SK-N-SH treated with all-trans-retinoic acid at 6 μM for 48 hours (cell line): ENCODE results near the gene PSEN1.

ENCODE experiments used
- ATAC-seq: fragments of 200-7000 bp; cut with Tn5 transposase; 3 replicates; pipeline ENCODE4 v1.9.1; 2020; ENCODE audit warnings: mild to moderate bottlenecking, moderate library complexity
- ARNTL ChIP-seq: fragments of 450-650 bp; formaldehyde crosslinking; IDR thresholded peaks from 2 replicates; pipeline ENCODE4 v1.5.0; 2020; ENCODE audit warnings: low read depth, mild to moderate bottlenecking, moderate library complexity, borderline replicate concordance
- BACH2 ChIP-seq: fragments of 250-450 bp; sonication (Bioruptor Pico); IDR thresholded peaks from 2 replicates; pipeline ENCODE4 v1.9.0; 2021; ENCODE audit warnings: mild to moderate bottlenecking, borderline replicate concordance
- CREB5 ChIP-seq: fragments of 250-450 bp; sonication (Bioruptor Pico); IDR thresholded peaks from 2 replicates; pipeline ENCODE4 v1.5.1; 2020; ENCODE audit warnings: low read depth, mild to moderate bottlenecking, moderate library complexity
- CSDC2 ChIP-seq: fragments of 250-450 bp; sonication (Bioruptor Pico); IDR thresholded peaks from 2 replicates; pipeline ENCODE4 v1.5.0; 2020; ENCODE audit warnings: mild to moderate bottlenecking, moderate library complexity
- ESRRG ChIP-seq: fragments of 250-450 bp; sonication (Bioruptor Pico); IDR thresholded peaks from 2 replicates; pipeline ENCODE4 v1.6.1; 2021; ENCODE audit warnings: mild to moderate bottlenecking
- GLIS3 ChIP-seq: fragments of 250-450 bp; sonication (Bioruptor Pico); IDR thresholded peaks from 2 replicates; pipeline ENCODE4 v1.5.0; 2020; ENCODE audit warnings: mild to moderate bottlenecking, moderate library complexity
- ISL1 ChIP-seq: fragments of 250-450 bp; sonication (Bioruptor Pico); IDR thresholded peaks from 2 replicates; pipeline ENCODE4 v2.1.2; 2022; ENCODE audit warnings: mild to moderate bottlenecking, moderate library complexity
- OSR1 ChIP-seq: fragments of 250-450 bp; sonication (Bioruptor Pico); IDR thresholded peaks from 2 replicates; pipeline ENCODE4 v1.8.0; 2022; ENCODE audit warnings: moderate library complexity, mild to moderate bottlenecking, inconsistent platforms
- PPARA ChIP-seq: fragments of 250-450 bp; sonication (Bioruptor Pico); IDR thresholded peaks from 2 replicates; pipeline ENCODE4 v1.5.0; 2020; ENCODE audit warnings: mild to moderate bottlenecking, borderline replicate concordance
- RARB ChIP-seq: fragments of 250-450 bp; sonication (Bioruptor Pico); IDR thresholded peaks from 2 replicates; pipeline ENCODE4 v1.8.0; 2021; ENCODE audit warnings: mild to moderate bottlenecking, moderate library complexity
- SNAI2 ChIP-seq: fragments of 250-450 bp; sonication (Bioruptor Pico); IDR thresholded peaks from 2 replicates; pipeline ENCODE4 v1.5.0; 2020; ENCODE audit warnings: mild to moderate bottlenecking, moderate library complexity
- TCF4 ChIP-seq: fragments of 250-450 bp; sonication (Bioruptor Pico); IDR thresholded peaks from 2 replicates; pipeline ENCODE4 v1.8.0; 2021; ENCODE audit warnings: mild to moderate bottlenecking, moderate library complexity, borderline replicate concordance
- TOX ChIP-seq: fragments of 250-450 bp; sonication (Bioruptor Pico); IDR thresholded peaks from 2 replicates; pipeline ENCODE4 v1.8.0; 2021; ENCODE audit warnings: mild to moderate bottlenecking, moderate library complexity, borderline replicate concordance
- ZC3H10 ChIP-seq: fragments of 250-450 bp; sonication (Bioruptor Pico); IDR thresholded peaks from 2 replicates; pipeline ENCODE4 v1.5.1; 2021; ENCODE audit warnings: mild to moderate bottlenecking, moderate library complexity
- ZFP3 ChIP-seq: fragments of 250-450 bp; sonication (Bioruptor Pico); IDR thresholded peaks from 2 replicates; pipeline ENCODE4 v1.5.0; 2020; ENCODE audit warnings: mild to moderate bottlenecking, moderate library complexity
- ZFP30 ChIP-seq: fragments of 450-650 bp; formaldehyde crosslinking; IDR thresholded peaks from 2 replicates; pipeline ENCODE4 v1.5.0; 2022; ENCODE audit warnings: mild to moderate bottlenecking, moderate library complexity
- ZNF565 ChIP-seq: fragments of 450-650 bp; formaldehyde crosslinking; conservative IDR thresholded peaks from 2 replicates; pipeline ENCODE4 v1.5.0; 2020; ENCODE audit warnings: low read depth, mild to moderate bottlenecking, moderate library complexity
- ZNF70 ChIP-seq: fragments of 450-650 bp; formaldehyde crosslinking; IDR thresholded peaks from 2 replicates; pipeline ENCODE4 v1.5.0; 2020; ENCODE audit warnings: mild to moderate bottlenecking, moderate library complexity
- ZNF8 ChIP-seq: fragments of 450-650 bp; formaldehyde crosslinking; IDR thresholded peaks from 2 replicates; pipeline ENCODE4 v1.5.0; 2020; ENCODE audit warnings: mild to moderate bottlenecking, moderate library complexity
- TF ChIP-seq, protein P1 (sequence below): fragments of 250-450 bp; sonication (Bioruptor Pico); IDR thresholded peaks from 2 replicates; pipeline ENCODE4 v1.5.1; 2021; ENCODE audit warnings: mild to moderate bottlenecking, moderate library complexity
- TF ChIP-seq, protein P2 (sequence below): fragments of 250-450 bp; sonication (Bioruptor Pico); IDR thresholded peaks from 2 replicates; pipeline ENCODE4 v1.8.0; 2020; ENCODE audit warnings: mild to moderate bottlenecking, moderate library complexity, borderline replicate concordance
- TF ChIP-seq, protein P3 (sequence below): fragments of 250-450 bp; sonication (Bioruptor Pico); IDR thresholded peaks from 2 replicates; pipeline ENCODE4 v1.8.0; 2021; ENCODE audit warnings: low read depth, mild to moderate bottlenecking, moderate library complexity, borderline replicate concordance
- TF ChIP-seq, protein P4 (sequence below): fragments of 250-450 bp; sonication (Bioruptor Pico); IDR thresholded peaks from 2 replicates; pipeline ENCODE4 v1.5.0; 2020; ENCODE audit warnings: mild to moderate bottlenecking, moderate library complexity

The PSEN1 gene

GRCh38 chr14:73143617-73144016 is 7.3 kb downstream of the PSEN1 start (continued):
- TF ChIP-seq, protein P1, sequence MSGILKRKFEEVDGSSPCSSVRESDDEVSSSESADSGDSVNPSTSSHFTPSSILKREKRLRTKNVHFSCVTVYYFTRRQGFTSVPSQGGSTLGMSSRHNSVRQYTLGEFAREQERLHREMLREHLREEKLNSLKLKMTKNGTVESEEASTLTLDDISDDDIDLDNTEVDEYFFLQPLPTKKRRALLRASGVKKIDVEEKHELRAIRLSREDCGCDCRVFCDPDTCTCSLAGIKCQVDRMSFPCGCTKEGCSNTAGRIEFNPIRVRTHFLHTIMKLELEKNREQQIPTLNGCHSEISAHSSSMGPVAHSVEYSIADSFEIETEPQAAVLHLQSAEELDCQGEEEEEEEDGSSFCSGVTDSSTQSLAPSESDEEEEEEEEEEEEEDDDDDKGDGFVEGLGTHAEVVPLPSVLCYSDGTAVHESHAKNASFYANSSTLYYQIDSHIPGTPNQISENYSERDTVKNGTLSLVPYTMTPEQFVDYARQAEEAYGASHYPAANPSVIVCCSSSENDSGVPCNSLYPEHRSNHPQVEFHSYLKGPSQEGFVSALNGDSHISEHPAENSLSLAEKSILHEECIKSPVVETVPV = no peak
- no peak for TF ChIP-seq SNAI2

- TF ChIP-seq TOX = no peak
- TF ChIP-seq ZFP30 = no peak
- no peak for TF ChIP-seq CSDC2 (CRISPR knock-in tag)
- no peak for TF ChIP-seq ARNTL (CRISPR knock-in tag)
- TF ChIP-seq, protein P1 = no peak
- no peak for TF ChIP-seq OSR1 (CRISPR knock-in tag)
- no peak for TF ChIP-seq TCF4 (CRISPR knock-in tag)
- no peak for TF ChIP-seq GLIS3 (CRISPR knock-in tag)
- no peak for TF ChIP-seq PPARA (CRISPR knock-in tag)
- TF ChIP-seq BACH2 (CRISPR knock-in tag) = no peak
- TF ChIP-seq ZFP3 (CRISPR knock-in tag) = no peak
- TF ChIP-seq, protein P2, sequence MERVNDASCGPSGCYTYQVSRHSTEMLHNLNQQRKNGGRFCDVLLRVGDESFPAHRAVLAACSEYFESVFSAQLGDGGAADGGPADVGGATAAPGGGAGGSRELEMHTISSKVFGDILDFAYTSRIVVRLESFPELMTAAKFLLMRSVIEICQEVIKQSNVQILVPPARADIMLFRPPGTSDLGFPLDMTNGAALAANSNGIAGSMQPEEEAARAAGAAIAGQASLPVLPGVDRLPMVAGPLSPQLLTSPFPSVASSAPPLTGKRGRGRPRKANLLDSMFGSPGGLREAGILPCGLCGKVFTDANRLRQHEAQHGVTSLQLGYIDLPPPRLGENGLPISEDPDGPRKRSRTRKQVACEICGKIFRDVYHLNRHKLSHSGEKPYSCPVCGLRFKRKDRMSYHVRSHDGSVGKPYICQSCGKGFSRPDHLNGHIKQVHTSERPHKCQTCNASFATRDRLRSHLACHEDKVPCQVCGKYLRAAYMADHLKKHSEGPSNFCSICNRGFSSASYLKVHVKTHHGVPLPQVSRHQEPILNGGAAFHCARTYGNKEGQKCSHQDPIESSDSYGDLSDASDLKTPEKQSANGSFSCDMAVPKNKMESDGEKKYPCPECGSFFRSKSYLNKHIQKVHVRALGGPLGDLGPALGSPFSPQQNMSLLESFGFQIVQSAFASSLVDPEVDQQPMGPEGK = no peak
- no peak for TF ChIP-seq CREB5
- no peak for TF ChIP-seq ZNF8
- no peak for TF ChIP-seq ZC3H10 (CRISPR knock-in tag)
- no peak for TF ChIP-seq ESRRG
- no peak for TF ChIP-seq ZNF565 (CRISPR knock-in tag)
- TF ChIP-seq RARB (CRISPR knock-in tag) = no peak
- TF ChIP-seq, protein P3, sequence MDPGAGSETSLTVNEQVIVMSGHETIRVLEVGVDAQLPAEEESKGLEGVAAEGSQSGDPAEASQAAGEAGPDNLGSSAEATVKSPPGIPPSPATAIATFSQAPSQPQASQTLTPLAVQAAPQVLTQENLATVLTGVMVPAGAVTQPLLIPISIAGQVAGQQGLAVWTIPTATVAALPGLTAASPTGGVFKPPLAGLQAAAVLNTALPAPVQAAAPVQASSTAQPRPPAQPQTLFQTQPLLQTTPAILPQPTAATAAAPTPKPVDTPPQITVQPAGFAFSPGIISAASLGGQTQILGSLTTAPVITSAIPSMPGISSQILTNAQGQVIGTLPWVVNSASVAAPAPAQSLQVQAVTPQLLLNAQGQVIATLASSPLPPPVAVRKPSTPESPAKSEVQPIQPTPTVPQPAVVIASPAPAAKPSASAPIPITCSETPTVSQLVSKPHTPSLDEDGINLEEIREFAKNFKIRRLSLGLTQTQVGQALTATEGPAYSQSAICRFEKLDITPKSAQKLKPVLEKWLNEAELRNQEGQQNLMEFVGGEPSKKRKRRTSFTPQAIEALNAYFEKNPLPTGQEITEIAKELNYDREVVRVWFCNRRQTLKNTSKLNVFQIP = no peak
- ATAC-seq = no peak
These were observed 9.1 kb downstream of the PSEN1 start for GRCh38 chr14:73145371-73145770.

DNA sequence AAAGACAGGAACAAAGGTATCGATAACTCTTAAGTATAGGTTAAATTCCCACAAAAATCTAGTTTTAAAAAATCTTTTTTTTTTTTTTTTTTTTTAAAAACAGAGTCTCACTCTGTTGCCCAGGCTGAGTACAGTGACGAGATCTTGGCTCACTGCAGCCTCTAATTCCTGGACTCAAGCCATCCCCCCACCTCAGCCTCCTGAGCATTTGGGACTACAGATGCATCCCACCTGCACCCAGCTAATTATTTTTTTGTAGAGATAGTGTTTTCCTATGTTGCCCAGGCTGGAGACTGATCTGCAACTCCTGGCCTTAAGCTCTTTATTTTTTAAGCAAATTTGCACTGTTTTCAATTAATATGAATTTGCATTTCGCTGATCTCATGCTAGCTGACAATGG is 9.8 kb downstream of the PSEN1 start:
- ATAC-seq = no peak
- TF ChIP-seq ARNTL (CRISPR knock-in tag) = no peak
- TF ChIP-seq PPARA (CRISPR knock-in tag) = no peak
- no peak for TF ChIP-seq ZFP3 (CRISPR knock-in tag)
- no peak for TF ChIP-seq CSDC2 (CRISPR knock-in tag)
- TF ChIP-seq TOX = no peak
- TF ChIP-seq, protein P4, sequence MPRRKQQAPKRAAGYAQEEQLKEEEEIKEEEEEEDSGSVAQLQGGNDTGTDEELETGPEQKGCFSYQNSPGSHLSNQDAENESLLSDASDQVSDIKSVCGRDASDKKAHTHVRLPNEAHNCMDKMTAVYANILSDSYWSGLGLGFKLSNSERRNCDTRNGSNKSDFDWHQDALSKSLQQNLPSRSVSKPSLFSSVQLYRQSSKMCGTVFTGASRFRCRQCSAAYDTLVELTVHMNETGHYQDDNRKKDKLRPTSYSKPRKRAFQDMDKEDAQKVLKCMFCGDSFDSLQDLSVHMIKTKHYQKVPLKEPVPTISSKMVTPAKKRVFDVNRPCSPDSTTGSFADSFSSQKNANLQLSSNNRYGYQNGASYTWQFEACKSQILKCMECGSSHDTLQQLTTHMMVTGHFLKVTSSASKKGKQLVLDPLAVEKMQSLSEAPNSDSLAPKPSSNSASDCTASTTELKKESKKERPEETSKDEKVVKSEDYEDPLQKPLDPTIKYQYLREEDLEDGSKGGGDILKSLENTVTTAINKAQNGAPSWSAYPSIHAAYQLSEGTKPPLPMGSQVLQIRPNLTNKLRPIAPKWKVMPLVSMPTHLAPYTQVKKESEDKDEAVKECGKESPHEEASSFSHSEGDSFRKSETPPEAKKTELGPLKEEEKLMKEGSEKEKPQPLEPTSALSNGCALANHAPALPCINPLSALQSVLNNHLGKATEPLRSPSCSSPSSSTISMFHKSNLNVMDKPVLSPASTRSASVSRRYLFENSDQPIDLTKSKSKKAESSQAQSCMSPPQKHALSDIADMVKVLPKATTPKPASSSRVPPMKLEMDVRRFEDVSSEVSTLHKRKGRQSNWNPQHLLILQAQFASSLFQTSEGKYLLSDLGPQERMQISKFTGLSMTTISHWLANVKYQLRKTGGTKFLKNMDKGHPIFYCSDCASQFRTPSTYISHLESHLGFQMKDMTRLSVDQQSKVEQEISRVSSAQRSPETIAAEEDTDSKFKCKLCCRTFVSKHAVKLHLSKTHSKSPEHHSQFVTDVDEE = no peak
- no peak for TF ChIP-seq ZNF8
- TF ChIP-seq ZNF565 (CRISPR knock-in tag) = no peak
- no peak for TF ChIP-seq ZFP30
- TF ChIP-seq OSR1 (CRISPR knock-in tag) = no peak
- TF ChIP-seq ISL1 (CRISPR knock-in tag) = no peak
- TF ChIP-seq BACH2 (CRISPR knock-in tag) = no peak
- TF ChIP-seq CREB5 = no peak
- TF ChIP-seq SNAI2 = no peak
- TF ChIP-seq, protein P3 = no peak
- TF ChIP-seq, protein P1 = no peak
- TF ChIP-seq ZNF70 (CRISPR knock-in tag) = no peak
- TF ChIP-seq ZC3H10 (CRISPR knock-in tag) = no peak
